HepG2 (cell line): ENCODE results near the gene TMCC1. TPM values are rescaled to one million over a fixed set of nuclear protein-coding genes. Genes with fewer than 3 reads are reported as not detected.

Experiments
- FOSL2 ChIP-seq: sonication (generic); formaldehyde crosslinking; IDR thresholded peaks from 2 replicates; pipeline ENCODE4 v1.4.0; 2020; ENCODE audit warnings: missing genetic modification reagents
- KDM1A ChIP-seq: IDR thresholded peaks from 2 replicates; pipeline ENCODE4 v1.6.1; 2016; ENCODE audit warnings: missing compliant biosample characterization
- KDM2A ChIP-seq: sonication (generic); formaldehyde crosslinking; IDR thresholded peaks from 2 replicates; pipeline ENCODE4 v1.4.0; 2020; ENCODE audit warnings: low read depth, missing genetic modification reagents, borderline replicate concordance
- KLF9 ChIP-seq: IDR thresholded peaks from 2 replicates; pipeline ENCODE4 v1.6.1; 2016; ENCODE audit warnings: low read depth
- PHF21A ChIP-seq: sonication (generic); formaldehyde crosslinking; IDR thresholded peaks from 2 replicates; pipeline ENCODE4 v1.5.0; 2020; ENCODE audit warnings: mild to moderate bottlenecking, missing genetic modification reagents
- PHF5A ChIP-seq: IDR thresholded peaks from one replicate; pipeline ENCODE4 v1.6.1; 2018; ENCODE audit warnings: low read depth, missing genetic modification reagents; ENCODE audit not compliant: unreplicated experiment
- SCMH1 ChIP-seq: sonication (generic); formaldehyde crosslinking; IDR thresholded peaks from 2 replicates; pipeline ENCODE4 v1.9.0; 2021; ENCODE audit warnings: missing genetic modification reagents, mild to moderate bottlenecking, borderline replicate concordance
- TSC22D2 ChIP-seq: sonication (generic); formaldehyde crosslinking; IDR thresholded peaks from 2 replicates; pipeline ENCODE4 v1.5.1; 2020; ENCODE audit warnings: missing genetic modification reagents, mild to moderate bottlenecking, borderline replicate concordance
- ZEB1 ChIP-seq: IDR thresholded peaks from 2 replicates; pipeline ENCODE4 v1.6.1; 2012; ENCODE audit warnings: mild to moderate bottlenecking, low read depth, inconsistent platforms; ENCODE audit not compliant: insufficient replicate concordance
- ZNF24 ChIP-seq: fragments of 450-650 bp; IDR thresholded peaks from 2 replicates; pipeline ENCODE4 v1.6.1; 2017; ENCODE audit warnings: antibody characterized with exemption, mild to moderate bottlenecking
- ZNF546 ChIP-seq: sonication (generic); formaldehyde crosslinking; conservative IDR thresholded peaks from 2 replicates; pipeline ENCODE4 v1.8.1; 2023; ENCODE audit warnings: mild to moderate bottlenecking, missing genetic modification reagents
- ZNF549 ChIP-seq: sonication (generic); formaldehyde crosslinking; IDR thresholded peaks from 2 replicates; pipeline ENCODE4 v1.5.0; 2020; ENCODE audit warnings: missing genetic modification reagents
- ZNF552 ChIP-seq: sonication (generic); formaldehyde crosslinking; IDR thresholded peaks from 2 replicates; pipeline ENCODE4 v1.9.0; 2022; ENCODE audit warnings: missing genetic modification reagents, mild to moderate bottlenecking, borderline replicate concordance
- ZNF577 ChIP-seq: sonication (generic); formaldehyde crosslinking; IDR thresholded peaks from 2 replicates; pipeline ENCODE4 v1.4.0; 2020; ENCODE audit warnings: mild to moderate bottlenecking, low read depth, missing genetic modification reagents, borderline replicate concordance
- ZNF589 ChIP-seq: sonication (generic); formaldehyde crosslinking; conservative IDR thresholded peaks from 2 replicates; pipeline ENCODE4 v1.8.0; 2022; ENCODE audit warnings: mild to moderate bottlenecking, moderate library complexity, missing genetic modification reagents
- ZNF83 ChIP-seq: sonication (generic); formaldehyde crosslinking; IDR thresholded peaks from 2 replicates; pipeline ENCODE4 v1.4.0; 2020; ENCODE audit warnings: missing genetic modification reagents, mild to moderate bottlenecking, borderline replicate concordance
- ZSCAN22 ChIP-seq: sonication (generic); formaldehyde crosslinking; IDR thresholded peaks from 2 replicates; pipeline ENCODE4 v1.4.0; 2020; ENCODE audit warnings: mild to moderate bottlenecking, missing genetic modification reagents
- polyA plus RNA-seq, 8 experiments: library from polyadenylated mRNA; depleted of rRNA in 3 of 8; stranded (reverse) in 7 of 8; unstranded in 1 of 8; fragments of >200 nt; fragmentation: Illumina TruSeq in 4 of 8; extraction: Trizol in 4 of 8; gene quantifications; 2 replicates each; pipeline versions ENCODE4 v1.2.1 to v1.2.3, GENCODE V29; 2011 to 2016; ENCODE audit warnings: low read depth in 4 of 8, missing spikeins in 1 of 8, mixed read lengths in 1 of 8; ENCODE audit not compliant: insufficient read depth in 1 of 8
- total RNA-seq, 5 experiments: library from RNA; depleted of rRNA; stranded (reverse); fragments of >200 nt; fragmentation: Illumina TruSeq; extraction: Trizol; gene quantifications; 2 replicates each; pipeline ENCODE4 v1.2.3, GENCODE V29; 2016; ENCODE audit warnings: low read depth in 1 of 5
- TF ChIP-seq, protein P1 (sequence below): sonication (generic); formaldehyde crosslinking; IDR thresholded peaks from 2 replicates; pipeline ENCODE4 v1.5.0; 2020; ENCODE audit warnings: missing genetic modification reagents
- TF ChIP-seq, protein P2 (sequence below): fragments of 450-650 bp; IDR thresholded peaks from 2 replicates; pipeline ENCODE4 v1.6.1; 2016
- TF ChIP-seq, protein P3 (sequence below): sonication (generic); formaldehyde crosslinking; IDR thresholded peaks from 2 replicates; pipeline ENCODE4 v1.4.0; 2020; ENCODE audit warnings: missing genetic modification reagents
- TF ChIP-seq, protein P4 (sequence below): sonication (generic); formaldehyde crosslinking; conservative IDR thresholded peaks from 2 replicates; pipeline ENCODE4 v1.8.1; 2023; ENCODE audit warnings: missing genetic modification reagents
- TF ChIP-seq, protein P5 (sequence below): sonication (generic); formaldehyde crosslinking; IDR thresholded peaks from 2 replicates; pipeline ENCODE4 v1.8.0; 2022; ENCODE audit warnings: missing genetic modification reagents, mild to moderate bottlenecking, moderate library complexity, borderline replicate concordance
- TF ChIP-seq, protein P6 (sequence below): sonication (generic); formaldehyde crosslinking; IDR thresholded peaks from 2 replicates; pipeline ENCODE4 v1.4.0; 2020; ENCODE audit warnings: mild to moderate bottlenecking, missing genetic modification reagents

TMCC1 gene
- total and polyA plus RNA-seq, 2 of the 13 experiments (the other 11 are each of a cell fraction or from before 2014, with no cell fraction given) = 12.1 to 264 TPM

DNA sequence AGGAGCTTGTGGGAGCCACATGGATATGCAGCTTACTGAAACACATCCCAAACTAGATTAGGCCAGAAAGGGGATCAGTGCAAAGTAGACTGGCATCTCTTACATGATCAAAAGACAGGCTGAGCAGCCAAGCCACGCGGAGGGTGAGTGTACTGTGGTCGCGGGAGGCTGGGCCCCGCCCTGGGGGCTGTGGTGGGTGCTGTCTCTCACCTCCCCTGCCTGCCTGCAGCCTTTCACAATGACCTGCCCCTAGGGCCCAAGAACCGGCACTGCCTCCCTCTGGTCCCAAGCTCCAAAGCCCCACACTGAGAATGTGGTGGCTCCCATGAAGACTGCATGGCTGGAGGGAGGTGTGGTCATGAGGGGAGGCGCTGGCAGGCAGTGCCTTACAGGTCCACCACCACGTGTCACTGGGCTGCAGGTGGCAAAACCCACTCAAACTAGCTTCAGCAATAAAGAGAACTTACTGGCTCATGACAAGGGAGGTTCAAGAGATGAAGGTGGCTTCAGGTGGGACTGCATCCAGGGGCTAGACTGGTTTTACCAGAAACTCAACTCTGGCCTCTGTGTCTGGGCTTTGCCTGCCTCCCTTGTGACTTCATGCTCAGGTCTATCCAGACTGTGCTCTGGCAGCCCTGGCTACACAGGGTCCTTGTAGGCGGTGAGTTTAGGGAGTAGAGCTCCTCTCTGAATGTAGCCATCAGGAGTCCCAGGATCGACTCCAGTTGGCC is 259.6 kb downstream of the TMCC1 start (continued):
- TF ChIP-seq PHF21A (CRISPR knock-in tag) (no peak), KDM2A (CRISPR knock-in tag) (no peak), ZEB1 (no peak), ZNF577 (CRISPR knock-in tag) (no peak), ZNF546 (CRISPR knock-in tag) (0 out of 2 replicates have a peak, but pooled peaks have one; percentile 18), ZNF83 (no peak), PHF5A (CRISPR knock-in tag) (no peak), KLF9 (no peak), TSC22D2 (no peak), SCMH1 (CRISPR knock-in tag) (no peak), ZNF549 (no peak), ZNF24 (no peak), ZNF552 (CRISPR knock-in tag) (no peak), ZNF589 (no peak), KDM1A (CRISPR knock-in tag) (no peak), ZSCAN22 (CRISPR knock-in tag) (no peak), FOSL2 (CRISPR knock-in tag) (no peak)
- TF ChIP-seq, protein P1, sequence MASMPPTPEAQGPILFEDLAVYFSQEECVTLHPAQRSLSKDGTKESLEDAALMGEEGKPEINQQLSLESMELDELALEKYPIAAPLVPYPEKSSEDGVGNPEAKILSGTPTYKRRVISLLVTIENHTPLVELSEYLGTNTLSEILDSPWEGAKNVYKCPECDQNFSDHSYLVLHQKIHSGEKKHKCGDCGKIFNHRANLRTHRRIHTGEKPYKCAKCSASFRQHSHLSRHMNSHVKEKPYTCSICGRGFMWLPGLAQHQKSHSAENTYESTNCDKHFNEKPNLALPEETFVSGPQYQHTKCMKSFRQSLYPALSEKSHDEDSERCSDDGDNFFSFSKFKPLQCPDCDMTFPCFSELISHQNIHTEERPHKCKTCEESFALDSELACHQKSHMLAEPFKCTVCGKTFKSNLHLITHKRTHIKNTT (CRISPR knock-in tag) = no peak
- TF ChIP-seq, protein P2, sequence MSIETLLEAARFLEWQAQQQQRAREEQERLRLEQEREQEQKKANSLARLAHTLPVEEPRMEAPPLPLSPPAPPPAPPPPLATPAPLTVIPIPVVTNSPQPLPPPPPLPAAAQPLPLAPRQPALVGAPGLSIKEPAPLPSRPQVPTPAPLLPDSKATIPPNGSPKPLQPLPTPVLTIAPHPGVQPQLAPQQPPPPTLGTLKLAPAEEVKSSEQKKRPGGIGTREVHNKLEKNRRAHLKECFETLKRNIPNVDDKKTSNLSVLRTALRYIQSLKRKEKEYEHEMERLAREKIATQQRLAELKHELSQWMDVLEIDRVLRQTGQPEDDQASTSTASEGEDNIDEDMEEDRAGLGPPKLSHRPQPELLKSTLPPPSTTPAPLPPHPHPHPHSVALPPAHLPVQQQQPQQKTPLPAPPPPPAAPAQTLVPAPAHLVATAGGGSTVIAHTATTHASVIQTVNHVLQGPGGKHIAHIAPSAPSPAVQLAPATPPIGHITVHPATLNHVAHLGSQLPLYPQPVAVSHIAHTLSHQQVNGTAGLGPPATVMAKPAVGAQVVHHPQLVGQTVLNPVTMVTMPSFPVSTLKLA = no peak
- TF ChIP-seq, protein P3, sequence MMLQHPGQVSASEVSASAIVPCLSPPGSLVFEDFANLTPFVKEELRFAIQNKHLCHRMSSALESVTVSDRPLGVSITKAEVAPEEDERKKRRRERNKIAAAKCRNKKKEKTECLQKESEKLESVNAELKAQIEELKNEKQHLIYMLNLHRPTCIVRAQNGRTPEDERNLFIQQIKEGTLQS (CRISPR knock-in tag) = no peak
- TF ChIP-seq, protein P4, sequence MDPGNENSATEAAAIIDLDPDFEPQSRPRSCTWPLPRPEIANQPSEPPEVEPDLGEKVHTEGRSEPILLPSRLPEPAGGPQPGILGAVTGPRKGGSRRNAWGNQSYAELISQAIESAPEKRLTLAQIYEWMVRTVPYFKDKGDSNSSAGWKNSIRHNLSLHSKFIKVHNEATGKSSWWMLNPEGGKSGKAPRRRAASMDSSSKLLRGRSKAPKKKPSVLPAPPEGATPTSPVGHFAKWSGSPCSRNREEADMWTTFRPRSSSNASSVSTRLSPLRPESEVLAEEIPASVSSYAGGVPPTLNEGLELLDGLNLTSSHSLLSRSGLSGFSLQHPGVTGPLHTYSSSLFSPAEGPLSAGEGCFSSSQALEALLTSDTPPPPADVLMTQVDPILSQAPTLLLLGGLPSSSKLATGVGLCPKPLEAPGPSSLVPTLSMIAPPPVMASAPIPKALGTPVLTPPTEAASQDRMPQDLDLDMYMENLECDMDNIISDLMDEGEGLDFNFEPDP = no peak
- TF ChIP-seq, protein P5, sequence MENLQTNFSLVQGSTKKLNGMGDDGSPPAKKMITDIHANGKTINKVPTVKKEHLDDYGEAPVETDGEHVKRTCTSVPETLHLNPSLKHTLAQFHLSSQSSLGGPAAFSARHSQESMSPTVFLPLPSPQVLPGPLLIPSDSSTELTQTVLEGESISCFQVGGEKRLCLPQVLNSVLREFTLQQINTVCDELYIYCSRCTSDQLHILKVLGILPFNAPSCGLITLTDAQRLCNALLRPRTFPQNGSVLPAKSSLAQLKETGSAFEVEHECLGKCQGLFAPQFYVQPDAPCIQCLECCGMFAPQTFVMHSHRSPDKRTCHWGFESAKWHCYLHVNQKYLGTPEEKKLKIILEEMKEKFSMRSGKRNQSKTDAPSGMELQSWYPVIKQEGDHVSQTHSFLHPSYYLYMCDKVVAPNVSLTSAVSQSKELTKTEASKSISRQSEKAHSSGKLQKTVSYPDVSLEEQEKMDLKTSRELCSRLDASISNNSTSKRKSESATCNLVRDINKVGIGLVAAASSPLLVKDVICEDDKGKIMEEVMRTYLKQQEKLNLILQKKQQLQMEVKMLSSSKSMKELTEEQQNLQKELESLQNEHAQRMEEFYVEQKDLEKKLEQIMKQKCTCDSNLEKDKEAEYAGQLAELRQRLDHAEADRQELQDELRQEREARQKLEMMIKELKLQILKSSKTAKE = no peak
- TF ChIP-seq, protein P6, sequence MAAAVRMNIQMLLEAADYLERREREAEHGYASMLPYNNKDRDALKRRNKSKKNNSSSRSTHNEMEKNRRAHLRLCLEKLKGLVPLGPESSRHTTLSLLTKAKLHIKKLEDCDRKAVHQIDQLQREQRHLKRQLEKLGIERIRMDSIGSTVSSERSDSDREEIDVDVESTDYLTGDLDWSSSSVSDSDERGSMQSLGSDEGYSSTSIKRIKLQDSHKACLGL (CRISPR knock-in tag) = no peak
